H1 (cell line): Measurements from ENCODE around the gene ITGB8. TPM values are rescaled to one million over a fixed set of nuclear protein-coding genes. Genes with fewer than 3 reads are reported as not detected.

Experiments
- CTCF ChIA-PET: fragments of 300-600 bp; sonication (Branson Sonifier 250); formaldehyde crosslinking; loops from one replicate; lab custom pipeline; 2021; ENCODE audit not compliant: partially characterized antibody; lab: Charles Lee
- POLR2A ChIA-PET: fragments of 300-600 bp; sonication (Branson Sonifier 250); formaldehyde crosslinking; loops from one replicate; lab custom pipeline; 2021; ENCODE audit warnings: inconsistent platforms; ENCODE audit not compliant: partially characterized antibody; lab: Charles Lee
- DNase-seq, 2 experiments: peaks; one replicate each; pipeline versions ENCODE4 v3.0.0 to v3.0.0-alpha.2; 2010 to 2022; ENCODE audit warnings: low spot score in 2 of 2, low read depth in 1 of 2, mixed read lengths in 1 of 2
- FAIRE-seq: peaks from 2 replicates; lab custom pipeline; 2011; peaks lifted over from hg19 to GRCh38; lab: Jason Lieb, UNC
- H2AFZ ChIP-seq: 2 replicates; pipeline ENCODE4 v1.8.1; 2012; ENCODE audit warnings: low read length, inconsistent platforms
- H2AK5ac ChIP-seq: 2 replicates; pipeline ENCODE4 v1.6.1; 2013; ENCODE audit warnings: low read depth, low read length
- H2BK120ac ChIP-seq: replicated peaks from 2 replicates; pipeline ENCODE3; 2013; ENCODE audit warnings: low read depth, low read length, inconsistent platforms
- H2BK12ac ChIP-seq: 2 replicates; pipeline ENCODE4 v1.6.1; 2013; ENCODE audit warnings: low read depth, low read length
- H2BK15ac ChIP-seq: 2 replicates; pipeline ENCODE4 v1.6.1; 2013; ENCODE audit warnings: low read length
- H2BK20ac ChIP-seq: 2 replicates; pipeline ENCODE4 v1.6.1; 2013; ENCODE audit warnings: low read length
- H2BK5ac ChIP-seq: 2 replicates; pipeline ENCODE4 v1.6.1; 2013; ENCODE audit warnings: low read depth, low read length
- H3K14ac ChIP-seq: 2 replicates; pipeline ENCODE4 v1.6.1; 2013; ENCODE audit warnings: inconsistent platforms; ENCODE audit not compliant: insufficient read length
- H3K18ac ChIP-seq: 2 replicates; pipeline ENCODE4 v1.6.1; 2013; ENCODE audit warnings: low read length; ENCODE audit errors: extremely low read depth
- H3K23ac ChIP-seq: 2 replicates; pipeline ENCODE4 v1.6.1; 2013; ENCODE audit warnings: inconsistent platforms; ENCODE audit not compliant: insufficient read length
- H3K23me2 ChIP-seq: 2 replicates; pipeline ENCODE4 v1.6.1; 2013; ENCODE audit warnings: low read depth, low read length
- H3K27ac ChIP-seq: 2 replicates; pipeline ENCODE4 v1.6.1; 2011; ENCODE audit warnings: low read depth, low read length, inconsistent platforms
- H3K27me3 ChIP-seq, 4 experiments: replicated peaks in 1 of 4; 1 replicate in 1 of 4; 2 replicates in 3 of 4; pipeline versions ENCODE4 v1.6.1 to v1.8.1; 2011 to 2013; ENCODE audit warnings: low read length in 3 of 4, mild to moderate bottlenecking in 3 of 4, inconsistent platforms in 2 of 4, mixed read lengths in 2 of 4, moderate library complexity in 1 of 4; ENCODE audit not compliant: control insufficient read depth in 3 of 4, insufficient read depth in 3 of 4; ENCODE audit errors: extremely low read depth in 1 of 4
- H3K36me3 ChIP-seq, 4 experiments: 2 replicates each; pipeline versions ENCODE4 v1.6.1 to v1.8.1; 2011 to 2013; ENCODE audit warnings: mild to moderate bottlenecking in 4 of 4, low read length in 3 of 4, moderate library complexity in 2 of 4, control low read depth in 1 of 4, inconsistent platforms in 1 of 4; ENCODE audit not compliant: insufficient read depth in 4 of 4, control insufficient read depth in 2 of 4
- H3K4ac ChIP-seq: replicated peaks from 2 replicates; pipeline ENCODE3; 2013; ENCODE audit warnings: low read length, low read depth, mixed read lengths, inconsistent platforms; ENCODE audit not compliant: insufficient read length
- H3K4me1 ChIP-seq, 4 experiments: replicated peaks in 1 of 4; 1 replicate in 1 of 4; 2 replicates in 3 of 4; pipeline versions ENCODE4 v1.6.1 to v1.8.1; 2011 to 2013; ENCODE audit warnings: low read length in 3 of 4, inconsistent platforms in 2 of 4, mixed read lengths in 1 of 4; ENCODE audit not compliant: insufficient read depth in 4 of 4, control insufficient read depth in 3 of 4
- H3K4me2 ChIP-seq, 2 experiments: 2 replicates each; pipeline versions ENCODE4 v1.6.1 to v1.8.1; 2011 to 2013; ENCODE audit warnings: low read depth in 2 of 2, low read length in 2 of 2, control low read depth in 1 of 2, inconsistent platforms in 1 of 2, mild to moderate bottlenecking in 1 of 2; ENCODE audit not compliant: insufficient read depth in 1 of 2
- H3K4me3 ChIP-seq, 4 experiments: fragments of 200-600, 300-600 bp in 1 of 4; sonication (generic), shearing (Covaris generic), sonication (Bioruptor Twin) in 1 of 4; 2 replicates each; pipeline versions ENCODE4 v1.5.1 to v1.8.1; 2011 to 2016; ENCODE audit warnings: low read length in 4 of 4, low read depth in 3 of 4, control low read depth in 2 of 4, inconsistent platforms in 2 of 4, mild to moderate bottlenecking in 2 of 4, mixed read lengths in 1 of 4, moderate library complexity in 1 of 4; ENCODE audit not compliant: insufficient read depth in 2 of 4; ENCODE audit errors: extremely low read depth in 1 of 4
- H3K56ac ChIP-seq: replicated peaks from 2 replicates; pipeline ENCODE3; 2013; ENCODE audit warnings: low read depth, mild to moderate bottlenecking, mixed read lengths, low read length, inconsistent platforms; ENCODE audit not compliant: insufficient read length
- H3K79me1 ChIP-seq: 2 replicates; pipeline ENCODE4 v1.6.1; 2013; ENCODE audit warnings: low read depth, low read length, control low read depth
- H3K79me2 ChIP-seq, 2 experiments: 2 replicates each; pipeline versions ENCODE4 v1.6.1 to v1.8.1; 2012 to 2013; ENCODE audit warnings: low read length in 2 of 2, mild to moderate bottlenecking in 2 of 2, inconsistent platforms in 1 of 2; ENCODE audit not compliant: insufficient read depth in 2 of 2, control insufficient read depth in 1 of 2
- H3K9ac ChIP-seq, 4 experiments: replicated peaks in 1 of 4; 1 replicate in 1 of 4; 2 replicates in 3 of 4; pipeline versions ENCODE4 v1.6.1 to v1.8.1; 2011 to 2013; ENCODE audit warnings: low read depth in 3 of 4, low read length in 3 of 4, control low read depth in 2 of 4, mild to moderate bottlenecking in 2 of 4, moderate library complexity in 2 of 4, inconsistent platforms in 1 of 4; ENCODE audit errors: extremely low read depth in 1 of 4
- H3K9me3 ChIP-seq, 2 experiments: 2 replicates each; pipeline versions ENCODE4 v1.6.1 to v1.8.1; 2012 to 2013; ENCODE audit warnings: mild to moderate bottlenecking in 2 of 2, moderate library complexity in 2 of 2, control low read depth in 1 of 2, inconsistent platforms in 1 of 2, low read depth in 1 of 2, low read length in 1 of 2, mixed read lengths in 1 of 2; ENCODE audit not compliant: insufficient read depth in 2 of 2
- H4K20me1 ChIP-seq, 2 experiments: replicated peaks in 1 of 2; 2 replicates each; pipeline versions ENCODE3 to v1.8.1; 2011 to 2013; ENCODE audit warnings: inconsistent platforms in 2 of 2, low read length in 2 of 2, mild to moderate bottlenecking in 1 of 2; ENCODE audit not compliant: insufficient read depth in 2 of 2, control insufficient read depth in 1 of 2
- H4K5ac ChIP-seq: 2 replicates; pipeline ENCODE4 v1.6.1; 2013; ENCODE audit warnings: low read length, low read depth, mixed read lengths, inconsistent platforms; ENCODE audit not compliant: insufficient read length
- H4K8ac ChIP-seq: 2 replicates; pipeline ENCODE4 v1.8.0; 2013; ENCODE audit warnings: mild to moderate bottlenecking, moderate library complexity, low read length, inconsistent platforms; ENCODE audit not compliant: insufficient read depth; ENCODE audit errors: extremely low read depth
- H4K91ac ChIP-seq: replicated peaks from 2 replicates; pipeline ENCODE3; 2013; ENCODE audit warnings: low read length, mixed read lengths, inconsistent platforms; ENCODE audit not compliant: insufficient read length
- BRCA1 ChIP-seq: IDR thresholded peaks from 2 replicates; pipeline ENCODE4 v1.6.1; 2012; ENCODE audit warnings: low read depth, low read length, improper control_type of control experiment
- CHD1 ChIP-seq: IDR thresholded peaks from 2 replicates; pipeline ENCODE4 v1.6.1; 2012; ENCODE audit warnings: low read depth, low read length, improper control_type of control experiment
- EZH2 ChIP-seq: fragments of 200-600 bp; sonication (generic); IDR thresholded peaks from 2 replicates; pipeline ENCODE4 v1.7.1; 2012; ENCODE audit warnings: low read depth, mild to moderate bottlenecking, moderate library complexity, low read length, inconsistent platforms; ENCODE audit not compliant: severe bottlenecking
- HDAC6 ChIP-seq: IDR thresholded peaks from one replicate; pipeline ENCODE4 v1.7.1; 2012; ENCODE audit warnings: low read depth, mild to moderate bottlenecking, inconsistent platforms, low read length, moderate library complexity
- JUND ChIP-seq: IDR thresholded peaks from 2 replicates; pipeline ENCODE4 v1.6.1; 2011; ENCODE audit warnings: mild to moderate bottlenecking, improper control_type of control experiment, low read length
- SP1 ChIP-seq: IDR thresholded peaks from 2 replicates; pipeline ENCODE4 v1.6.1; 2011; ENCODE audit warnings: low read depth, low read length
- TBP ChIP-seq: IDR thresholded peaks from 2 replicates; pipeline ENCODE4 v1.6.1; 2011; ENCODE audit warnings: low read depth, low read length, improper control_type of control experiment
- TCF12 ChIP-seq: IDR thresholded peaks from 2 replicates; pipeline ENCODE4 v1.6.1; 2011; ENCODE audit warnings: low read depth, mild to moderate bottlenecking, low read length
- YY1 ChIP-seq: IDR thresholded peaks from 2 replicates; pipeline ENCODE4 v1.6.1; 2011; ENCODE audit warnings: low read depth, mild to moderate bottlenecking, low read length
- WGBS, 2 experiments: shearing (Covaris generic) in 1 of 2; methylation state at CpG; one replicate each; pipeline versions ENCODE4 v1.1.6 to v1.1.7; 2013 to 2015; ENCODE audit warnings: low lambda C conversion rate in 2 of 2, mixed read lengths in 2 of 2, inconsistent platforms in 1 of 2, low coverage in 1 of 2, missing lambda C conversion rate in 1 of 2; ENCODE audit not compliant: insufficient replicate concordance in 2 of 2, insufficient coverage in 1 of 2, insufficient read length in 1 of 2; ENCODE audit errors: extremely low coverage in 1 of 2, missing lambda C conversion rate in 1 of 2; 5-methylcytosine and 5-hydroxymethylcytosine counted together
- polyA plus RNA-seq, 7 experiments: library from polyadenylated mRNA; depleted of rRNA in 3 of 7; stranded (reverse) in 5 of 7; unstranded in 2 of 7; fragments of >200 nt in 5 of 7; fragments of 200-250 nt in 2 of 7; gene quantifications; 1 replicate in 5 of 7; 2 replicates in 1 of 7; 4 replicates in 1 of 7; pipeline versions ENCODE4 v1.2.1 to v1.2.3, GENCODE V29; 2011 to 2013; ENCODE audit warnings: missing spikeins in 2 of 7, mixed read lengths in 2 of 7
- total RNA-seq: library from RNA; stranded (reverse); fragmentation: NEBNext Ultra II Directional; extraction: Animal tissue kit (Norgen Biotek cat#: 25700); gene quantifications from 2 replicates; pipeline ENCODE4 v1.2.1, GENCODE V29; 2021
- TF ChIP-seq, protein P1 (sequence below), 3 experiments: IDR thresholded peaks; 1 replicate in 2 of 3; 2 replicates in 1 of 3; pipeline versions ENCODE4 v1.5.1 to v1.6.1; 2011; ENCODE audit warnings: low read length in 3 of 3, mild to moderate bottlenecking in 3 of 3, inconsistent platforms in 2 of 3, low read depth in 1 of 3, moderate library complexity in 1 of 3; ENCODE audit not compliant: insufficient read depth in 1 of 3; ENCODE audit errors: control extremely low read depth in 1 of 3
- TF ChIP-seq, protein P2 (sequence below): IDR thresholded peaks from 2 replicates; pipeline ENCODE4 v1.6.1; 2012; ENCODE audit warnings: low read length, inconsistent platforms

ITGB8 gene
- total and polyA plus RNA-seq, 2 of the 8 experiments (the other 6 are each of a cell fraction or from before 2014, with no cell fraction given): 1.2 to 3.6 TPM

DNA sequence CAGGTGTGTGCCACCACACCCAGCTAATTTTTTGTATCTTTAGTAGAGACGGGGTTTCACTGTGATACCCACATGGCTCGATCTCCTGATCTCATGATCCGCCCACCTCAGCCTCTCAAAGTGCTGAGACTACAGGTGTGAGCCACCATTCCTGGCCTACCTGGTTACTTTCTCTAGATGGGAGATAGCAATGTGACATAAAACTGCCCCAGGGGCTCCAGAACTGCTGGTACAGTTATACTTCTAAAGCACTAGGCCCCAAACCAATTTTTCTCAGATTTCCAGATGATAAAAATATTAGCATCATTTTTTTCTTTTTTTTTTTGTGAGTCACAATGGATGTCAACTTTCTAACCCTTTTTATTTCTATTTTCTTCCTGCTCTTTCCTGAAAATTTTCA, 27.4 kb downstream of the ITGB8 start:
- Histone ChIP-seq H4K91ac (no peak overlapping the region), H3K79me1 (no peaks in the 10 kb centered on the region), H3K4me2 (no peak overlapping the region), H2BK20ac (no peak overlapping the region), H3K36me3 (no peaks in the 10 kb centered on the region; a peak in 1 of 8 replicates), H3K79me2 (no peaks in the 10 kb centered on the region), H3K9ac (no peak overlapping the region), H3K4me1 (no peaks in the 10 kb centered on the region), H4K5ac (no peak overlapping the region), H3K23ac (no peak overlapping the region), H3K27ac (no peak overlapping the region), H4K20me1 (no peaks in the 10 kb centered on the region), H3K9me3 (no peaks in the 10 kb centered on the region), H2BK5ac (no peak overlapping the region), H2BK15ac (no peak overlapping the region), H3K14ac (no peak overlapping the region), H3K4ac (no peak overlapping the region), H3K23me2 (no peaks in the 10 kb centered on the region), H4K8ac (no peak overlapping the region), H3K18ac (no peak overlapping the region), H3K27me3 (no peaks in the 10 kb centered on the region), H3K4me3 (no peak overlapping the region), H2AFZ (no peak overlapping the region), H3K56ac (no peak overlapping the region), H2BK120ac (no peak overlapping the region), H2AK5ac (no peak overlapping the region), H2BK12ac (no peak overlapping the region)
- CTCF ChIA-PET: interaction anchor here (0.9 kb wide), 1 partner anchor 91 kb away, joined by 3 read pairs; no protein-coding TSS in a partner anchor
- FAIRE-seq: no peak
- POLR2A ChIA-PET: no interaction called here
- DNase-seq: no peak
- WGBS, 2 experiments: 93% methylated on average over 3 of the region's 3 CpGs; no CpG with 5 or more reads in 1 of the 2 experiments
- TF ChIP-seq JUND: no peak
- TF ChIP-seq TCF12: no peak
- TF ChIP-seq, protein P1, sequence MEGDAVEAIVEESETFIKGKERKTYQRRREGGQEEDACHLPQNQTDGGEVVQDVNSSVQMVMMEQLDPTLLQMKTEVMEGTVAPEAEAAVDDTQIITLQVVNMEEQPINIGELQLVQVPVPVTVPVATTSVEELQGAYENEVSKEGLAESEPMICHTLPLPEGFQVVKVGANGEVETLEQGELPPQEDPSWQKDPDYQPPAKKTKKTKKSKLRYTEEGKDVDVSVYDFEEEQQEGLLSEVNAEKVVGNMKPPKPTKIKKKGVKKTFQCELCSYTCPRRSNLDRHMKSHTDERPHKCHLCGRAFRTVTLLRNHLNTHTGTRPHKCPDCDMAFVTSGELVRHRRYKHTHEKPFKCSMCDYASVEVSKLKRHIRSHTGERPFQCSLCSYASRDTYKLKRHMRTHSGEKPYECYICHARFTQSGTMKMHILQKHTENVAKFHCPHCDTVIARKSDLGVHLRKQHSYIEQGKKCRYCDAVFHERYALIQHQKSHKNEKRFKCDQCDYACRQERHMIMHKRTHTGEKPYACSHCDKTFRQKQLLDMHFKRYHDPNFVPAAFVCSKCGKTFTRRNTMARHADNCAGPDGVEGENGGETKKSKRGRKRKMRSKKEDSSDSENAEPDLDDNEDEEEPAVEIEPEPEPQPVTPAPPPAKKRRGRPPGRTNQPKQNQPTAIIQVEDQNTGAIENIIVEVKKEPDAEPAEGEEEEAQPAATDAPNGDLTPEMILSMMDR (IDR thresholded peaks at IDR 0.05; ENCODE audit: control extremely low read depth in 1 of 3, insufficient read depth in 1 of 3, low read depth in 1 of 3, low read length in 3 of 3): no peak
- TF ChIP-seq EZH2: no peak
- TF ChIP-seq CHD1: no peak
- TF ChIP-seq TBP: no peak
- TF ChIP-seq HDAC6: no peak
- no peak for TF ChIP-seq SP1
- no peak for TF ChIP-seq BRCA1
- TF ChIP-seq, protein P2, sequence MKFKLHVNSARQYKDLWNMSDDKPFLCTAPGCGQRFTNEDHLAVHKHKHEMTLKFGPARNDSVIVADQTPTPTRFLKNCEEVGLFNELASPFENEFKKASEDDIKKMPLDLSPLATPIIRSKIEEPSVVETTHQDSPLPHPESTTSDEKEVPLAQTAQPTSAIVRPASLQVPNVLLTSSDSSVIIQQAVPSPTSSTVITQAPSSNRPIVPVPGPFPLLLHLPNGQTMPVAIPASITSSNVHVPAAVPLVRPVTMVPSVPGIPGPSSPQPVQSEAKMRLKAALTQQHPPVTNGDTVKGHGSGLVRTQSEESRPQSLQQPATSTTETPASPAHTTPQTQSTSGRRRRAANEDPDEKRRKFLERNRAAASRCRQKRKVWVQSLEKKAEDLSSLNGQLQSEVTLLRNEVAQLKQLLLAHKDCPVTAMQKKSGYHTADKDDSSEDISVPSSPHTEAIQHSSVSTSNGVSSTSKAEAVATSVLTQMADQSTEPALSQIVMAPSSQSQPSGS: no peak
- TF ChIP-seq YY1: no peak
